ENCODE measurements around the gene NT5C1A.

GRCh38 chr1:39656391-39656790, 15.5 kb downstream of the NT5C1A start:
- TF ChIP-seq CTBP1 (IDR thresholded peaks at IDR 0.05; ENCODE audit: borderline replicate concordance) (no peak), BHLHE40 (IDR thresholded peaks at IDR 0.05; ENCODE audit: borderline replicate concordance) (no peak), LEF1 (IDR thresholded peaks at IDR 0.05; ENCODE audit: borderline replicate concordance) (no peak), FOXA1 (IDR thresholded peaks at IDR 0.05) (no peak), SP1 (IDR thresholded peaks at IDR 0.05) (no peak), FOXK2 (IDR thresholded peaks at IDR 0.05) (no peak), ZNF384 (IDR thresholded peaks at IDR 0.05) (no peak), SUZ12 (IDR thresholded peaks at IDR 0.05) (no peak), FOXM1 (IDR thresholded peaks at IDR 0.05; ENCODE audit: borderline replicate concordance) (no peak), PKNOX1 (IDR thresholded peaks at IDR 0.05) (no peak), NFRKB (IDR thresholded peaks at IDR 0.05) (no peak), TARDBP (IDR thresholded peaks at IDR 0.05) (no peak), ELF4 (IDR thresholded peaks at IDR 0.05) (no peak), HDGF (IDR thresholded peaks at IDR 0.05; ENCODE audit: borderline replicate concordance) (no peak)
